ENCODE results near the gene TRAPPC10.

The TRAPPC10 gene

GRCh38 chr21:44003307-44003966 is 8.7 kb upstream of the TRAPPC10 start:
- DNase-seq, result no peak

GRCh38 chr21:44005071-44005470 is 7.0 kb upstream of the TRAPPC10 start:
- DNase-seq, result no peak

GRCh38 chr21:44005593-44005992 is 6.5 kb upstream of the TRAPPC10 start:
- DNase-seq, result no peak

DNA sequence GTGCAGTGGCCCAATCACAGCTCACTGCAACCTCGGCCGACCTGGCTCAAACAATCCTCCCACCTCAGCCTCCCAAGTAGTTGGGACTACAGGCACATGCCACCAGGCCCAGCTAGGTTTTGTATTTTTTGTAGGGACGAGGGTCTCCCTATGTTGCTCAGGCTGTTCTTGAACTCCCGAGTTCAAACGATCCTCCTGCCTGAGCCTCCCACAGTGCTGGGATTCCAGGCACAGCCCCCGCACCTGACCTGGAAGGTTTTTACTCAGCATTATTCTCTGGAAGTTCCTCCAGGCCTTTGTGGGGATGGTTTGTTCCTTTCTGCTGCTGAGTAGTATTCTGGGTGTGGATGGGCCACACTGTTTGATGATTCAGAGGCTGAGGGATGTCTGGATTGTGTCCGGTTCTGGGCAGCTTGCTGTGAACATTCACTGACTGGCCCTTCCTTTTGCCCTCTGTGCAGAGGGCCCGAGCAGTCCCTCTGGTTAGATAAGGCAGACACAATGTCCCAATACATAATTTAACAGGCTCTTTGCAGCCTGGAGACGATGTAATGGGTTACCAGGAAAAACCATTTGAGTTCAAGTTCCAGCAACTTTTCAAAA is 6.0 kb upstream of the TRAPPC10 start:
- DNase-seq, result no peak

DNA sequence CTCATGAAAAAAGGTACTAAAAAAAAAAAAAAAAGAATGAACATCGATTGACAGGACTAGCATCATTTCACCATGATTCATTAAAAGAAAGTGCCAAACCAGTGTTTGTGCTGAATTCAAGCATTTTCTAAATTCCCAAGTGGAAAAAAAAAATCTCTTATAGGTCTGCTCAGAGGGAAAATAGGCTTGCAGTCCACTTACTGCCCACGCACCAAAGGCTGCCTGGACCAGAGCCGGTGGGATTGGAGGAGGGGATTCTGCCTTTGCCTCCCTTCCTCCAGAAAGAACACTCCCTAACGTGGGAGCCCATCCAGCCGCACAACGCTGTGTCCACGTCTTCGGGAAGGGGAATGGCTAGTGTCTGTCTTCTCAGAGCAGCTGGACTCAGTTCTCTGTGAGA is 5.5 kb upstream of the TRAPPC10 start:
- no peak for DNase-seq

- peak; percentile 53 for DNase-seq
Observed at GRCh38 chr21:44010429-44010828, 1.7 kb upstream of the TRAPPC10 start.

GRCh38 chr21:44011123-44011522 is 986 bp upstream of the TRAPPC10 start:
- DNase-seq, result no peak

GRCh38 chr21:44012474-44013379 is 618 bp downstream of the TRAPPC10 start:
- DNase-seq, result peak; percentile 70

GRCh38 chr21:44013380-44014088 is 1.4 kb downstream of the TRAPPC10 start:
- peak; percentile 56 for DNase-seq

DNA sequence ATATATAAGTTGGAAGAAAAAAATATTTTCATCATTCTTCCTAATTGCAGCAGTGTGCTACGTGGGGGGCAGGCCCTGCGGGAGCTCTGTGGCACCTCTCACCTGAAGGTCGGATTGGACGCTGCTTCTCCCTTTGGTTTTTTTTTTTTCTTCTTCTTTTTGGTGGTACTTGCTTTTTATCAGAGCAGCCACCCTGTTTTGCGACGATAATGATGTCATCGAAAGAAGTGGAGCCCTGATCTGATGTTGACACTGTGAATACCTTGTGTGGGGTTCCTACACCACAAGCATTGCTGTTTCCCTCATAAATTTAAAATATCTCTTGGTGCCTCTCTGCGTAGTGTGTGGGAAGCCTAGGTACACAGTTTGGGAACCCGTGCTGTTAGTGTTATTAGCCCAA is 5.5 kb downstream of the TRAPPC10 start:
- DNase-seq, result no peak

- DNase-seq, result no peak
Observed at GRCh38 chr21:44018127-44018526, 6.0 kb downstream of the TRAPPC10 start.

DNA sequence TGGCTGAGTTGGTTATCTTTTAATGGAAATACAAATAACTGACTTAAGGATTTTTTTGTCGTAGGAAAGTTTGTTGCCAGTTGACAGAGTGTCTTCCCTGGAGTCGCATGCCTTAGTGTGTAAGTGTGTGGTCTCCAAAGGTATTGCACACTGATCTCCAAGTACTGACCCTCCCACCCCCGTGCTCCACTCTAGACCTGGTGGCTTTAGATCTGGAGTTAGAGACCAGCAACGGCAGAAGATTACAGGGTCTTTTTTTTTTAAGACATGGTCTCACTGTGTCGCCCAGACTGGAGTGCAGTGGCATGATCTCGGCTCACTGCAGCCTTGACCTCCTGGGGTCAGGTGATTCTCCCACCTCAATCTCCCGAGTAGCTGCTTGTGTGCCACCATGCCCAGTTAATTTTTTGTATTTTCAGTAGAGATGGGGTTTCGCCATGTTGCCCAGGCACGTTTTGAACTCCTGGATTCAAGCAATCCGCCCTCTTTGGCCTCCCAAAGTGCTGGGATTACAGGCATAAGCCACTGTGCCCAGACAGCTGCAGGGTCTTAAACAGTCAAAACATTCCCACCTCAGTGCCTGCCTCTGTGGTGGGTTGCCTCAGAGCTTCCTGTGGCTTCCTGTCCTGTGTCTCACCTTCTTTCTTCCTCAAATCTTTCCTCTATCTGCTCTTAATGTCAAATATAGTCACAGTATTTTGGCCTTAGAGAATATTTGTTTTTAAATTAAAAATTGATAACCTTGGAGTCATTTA is 6.9 kb downstream of the TRAPPC10 start:
- peak; percentile 95 for DNase-seq

- DNase-seq, result peak; percentile 90
Observed at GRCh38 chr21:44019568-44019958, 7.5 kb downstream of the TRAPPC10 start.

GRCh38 chr21:44020551-44020950 is 8.4 kb downstream of the TRAPPC10 start:
- peak; percentile 83 for DNase-seq

DNA sequence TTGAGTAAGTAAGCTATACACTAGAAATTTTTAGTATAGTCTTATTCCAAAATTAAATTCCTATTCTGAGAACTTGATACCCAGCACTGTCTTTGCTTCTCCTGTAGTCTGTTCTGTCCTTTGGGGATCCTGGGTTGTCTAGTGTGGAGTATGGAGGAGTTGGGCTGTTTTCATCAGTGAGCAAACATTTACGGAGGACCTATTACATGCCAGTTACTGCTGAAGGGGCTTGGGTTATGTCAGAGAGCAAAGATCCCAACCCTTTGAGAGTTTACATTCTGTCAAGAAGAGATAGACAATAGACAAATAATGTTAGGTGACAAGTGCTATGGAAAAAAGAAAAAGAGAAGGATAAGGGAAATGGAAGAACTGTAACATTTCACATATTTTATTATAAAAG is 9.0 kb downstream of the TRAPPC10 start:
- peak; percentile 72 for DNase-seq

DNA sequence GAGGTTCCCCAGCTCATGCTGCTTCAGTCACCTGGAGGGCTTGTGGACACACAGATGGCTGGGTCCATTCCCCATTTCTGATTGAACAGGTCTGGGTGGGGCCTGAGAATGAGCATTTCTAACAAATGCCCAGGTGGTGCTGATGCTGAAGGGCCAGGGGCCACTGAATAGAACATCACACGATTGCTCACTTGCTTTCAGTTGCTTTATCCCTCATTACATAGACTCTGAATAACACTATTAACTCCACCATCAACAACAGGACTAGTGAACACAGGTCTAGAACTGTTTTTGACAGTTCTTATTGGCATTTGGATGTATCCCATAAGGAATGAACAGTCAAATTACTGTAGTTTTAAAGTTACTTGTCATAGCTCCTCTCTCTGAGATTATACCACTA is 12.1 kb downstream of the TRAPPC10 start:
- DNase-seq, result no peak

GRCh38 chr21:44024887-44025353 is 12.8 kb downstream of the TRAPPC10 start:
- DNase-seq, result no peak

- DNase-seq, result peak; percentile 85
Observed at GRCh38 chr21:44027607-44028286, 15.6 kb downstream of the TRAPPC10 start.

DNA sequence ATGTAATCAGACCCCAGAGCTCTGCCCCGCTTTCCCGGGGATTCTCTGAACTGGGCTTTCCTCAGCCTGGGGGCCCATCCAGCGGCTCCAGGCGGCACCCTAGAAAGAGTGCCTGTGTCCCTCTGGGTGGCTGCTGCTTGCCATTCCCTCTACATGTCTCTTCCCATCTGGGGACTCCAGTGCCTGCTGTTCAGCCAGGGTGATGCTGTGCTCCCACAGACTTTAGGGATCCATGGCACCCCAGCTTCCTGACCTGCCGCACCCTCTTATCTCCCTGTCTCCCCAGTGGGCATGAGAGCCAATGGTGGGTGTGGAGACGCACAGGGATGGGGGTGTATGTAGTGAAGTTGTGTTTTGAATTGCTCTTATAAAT is 16.2 kb downstream of the TRAPPC10 start:
- DNase-seq, result peak; percentile 68

DNA sequence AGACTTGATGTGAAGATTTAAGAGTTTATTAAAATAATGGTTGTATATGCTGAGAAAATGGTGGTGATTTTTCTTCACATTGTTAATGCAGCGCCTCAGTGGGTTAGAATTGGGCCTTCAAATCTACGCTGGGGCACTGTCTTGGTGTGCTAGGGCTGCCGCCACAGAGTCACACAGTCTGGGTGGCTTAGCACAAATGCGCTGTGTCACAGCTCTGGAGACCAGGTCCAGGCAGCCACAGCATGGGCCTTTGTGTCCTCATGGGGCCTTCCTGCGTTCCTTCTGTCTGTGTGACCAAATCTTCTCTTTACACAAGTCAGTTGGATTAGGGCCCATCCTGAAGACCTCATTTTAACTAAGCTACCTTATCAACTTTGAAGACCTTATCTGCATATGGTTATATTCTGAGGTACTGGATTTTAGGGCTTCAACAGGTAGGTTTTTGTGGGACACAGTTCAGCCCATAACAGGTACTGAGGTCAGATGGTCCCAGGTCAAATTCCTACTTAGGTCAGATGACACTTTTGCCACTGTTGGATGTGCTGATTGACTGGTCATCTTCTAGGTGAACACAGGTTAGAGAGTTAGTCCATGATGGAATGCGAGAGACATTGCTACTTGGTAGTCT is 17.5 kb downstream of the TRAPPC10 start:
- no peak for DNase-seq

- no peak for DNase-seq
Observed at GRCh38 chr21:44035244-44035643, 23.1 kb downstream of the TRAPPC10 start.
